ENCODE measurements around the gene PCDHGA1.

Gene PCDHGA1

DNA sequence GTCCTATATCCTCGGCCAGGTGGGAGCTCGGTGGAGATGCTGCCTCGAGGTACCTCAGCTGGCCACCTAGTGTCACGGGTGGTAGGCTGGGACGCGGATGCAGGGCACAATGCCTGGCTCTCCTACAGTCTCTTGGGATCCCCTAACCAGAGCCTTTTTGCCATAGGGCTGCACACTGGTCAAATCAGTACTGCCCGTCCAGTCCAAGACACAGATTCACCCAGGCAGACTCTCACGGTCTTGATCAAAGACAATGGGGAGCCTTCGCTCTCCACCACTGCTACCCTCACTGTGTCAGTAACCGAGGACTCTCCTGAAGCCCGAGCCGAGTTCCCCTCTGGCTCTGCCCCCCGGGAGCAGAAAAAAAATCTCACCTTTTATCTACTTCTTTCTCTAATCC, 147.5 kb downstream of the PCDHGA1 start:
- Histone ChIP-seq H3K4me3 (replicated peaks; ENCODE audit: low read depth, low read length) (no peak overlapping the region; the same call in 1 of the 2 replicates), H3K27me3 (replicated peaks; ENCODE audit: control insufficient read depth, insufficient read depth, low read length) (no peaks in the 10 kb centered on the region), H3K36me3 (ENCODE audit: control insufficient read depth, insufficient read depth, low read length) (no peaks in the 10 kb centered on the region)
- TF ChIP-seq, protein P1, sequence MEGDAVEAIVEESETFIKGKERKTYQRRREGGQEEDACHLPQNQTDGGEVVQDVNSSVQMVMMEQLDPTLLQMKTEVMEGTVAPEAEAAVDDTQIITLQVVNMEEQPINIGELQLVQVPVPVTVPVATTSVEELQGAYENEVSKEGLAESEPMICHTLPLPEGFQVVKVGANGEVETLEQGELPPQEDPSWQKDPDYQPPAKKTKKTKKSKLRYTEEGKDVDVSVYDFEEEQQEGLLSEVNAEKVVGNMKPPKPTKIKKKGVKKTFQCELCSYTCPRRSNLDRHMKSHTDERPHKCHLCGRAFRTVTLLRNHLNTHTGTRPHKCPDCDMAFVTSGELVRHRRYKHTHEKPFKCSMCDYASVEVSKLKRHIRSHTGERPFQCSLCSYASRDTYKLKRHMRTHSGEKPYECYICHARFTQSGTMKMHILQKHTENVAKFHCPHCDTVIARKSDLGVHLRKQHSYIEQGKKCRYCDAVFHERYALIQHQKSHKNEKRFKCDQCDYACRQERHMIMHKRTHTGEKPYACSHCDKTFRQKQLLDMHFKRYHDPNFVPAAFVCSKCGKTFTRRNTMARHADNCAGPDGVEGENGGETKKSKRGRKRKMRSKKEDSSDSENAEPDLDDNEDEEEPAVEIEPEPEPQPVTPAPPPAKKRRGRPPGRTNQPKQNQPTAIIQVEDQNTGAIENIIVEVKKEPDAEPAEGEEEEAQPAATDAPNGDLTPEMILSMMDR (IDR thresholded peaks at IDR 0.05; ENCODE audit: insufficient read depth, low read length, poor library complexity, severe bottlenecking): no peak
- no peak for DNase-seq (ENCODE audit: extremely low read depth, insufficient read length)

DNA sequence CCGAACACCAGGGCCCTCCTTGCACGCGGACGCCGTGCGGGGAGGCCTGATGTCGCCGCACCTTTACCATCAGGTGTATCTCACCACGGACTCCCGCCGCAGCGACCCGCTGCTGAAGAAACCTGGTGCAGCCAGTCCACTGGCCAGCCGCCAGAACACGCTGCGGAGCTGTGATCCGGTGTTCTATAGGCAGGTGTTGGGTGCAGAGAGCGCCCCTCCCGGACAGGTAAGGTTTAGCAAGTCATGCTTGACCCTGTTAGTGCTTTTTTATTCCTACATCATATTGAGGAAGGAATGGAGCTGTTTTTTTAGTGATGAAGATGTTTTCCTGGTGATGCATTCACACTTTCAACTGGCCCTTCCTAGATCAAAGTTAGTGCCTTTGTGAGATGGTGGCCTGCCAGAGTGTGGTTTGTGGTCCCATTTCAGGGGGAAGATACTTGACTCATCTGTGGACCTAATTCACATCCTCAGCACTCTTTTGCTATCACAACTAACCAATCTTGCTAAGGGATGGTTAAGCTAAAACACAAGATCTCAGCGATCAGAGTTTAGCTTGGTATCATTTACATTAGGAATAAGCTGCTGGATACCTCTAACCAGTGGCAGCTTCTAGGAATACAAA, 148.1 kb downstream of the PCDHGA1 start:
- Histone ChIP-seq H3K36me3 (ENCODE audit: control insufficient read depth, insufficient read depth, low read length) (no peaks in the 10 kb centered on the region), H3K27me3 (replicated peaks; ENCODE audit: control insufficient read depth, insufficient read depth, low read length) (no peaks in the 10 kb centered on the region), H3K4me3 (replicated peaks; ENCODE audit: low read depth, low read length) (no peak overlapping the region; the same call in 1 of the 2 replicates)
- DNase-seq (ENCODE audit: extremely low read depth, insufficient read length): no peak
- TF ChIP-seq, protein P1 (IDR thresholded peaks at IDR 0.05; ENCODE audit: insufficient read depth, low read length, poor library complexity, severe bottlenecking): peak; percentile 37

DNA sequence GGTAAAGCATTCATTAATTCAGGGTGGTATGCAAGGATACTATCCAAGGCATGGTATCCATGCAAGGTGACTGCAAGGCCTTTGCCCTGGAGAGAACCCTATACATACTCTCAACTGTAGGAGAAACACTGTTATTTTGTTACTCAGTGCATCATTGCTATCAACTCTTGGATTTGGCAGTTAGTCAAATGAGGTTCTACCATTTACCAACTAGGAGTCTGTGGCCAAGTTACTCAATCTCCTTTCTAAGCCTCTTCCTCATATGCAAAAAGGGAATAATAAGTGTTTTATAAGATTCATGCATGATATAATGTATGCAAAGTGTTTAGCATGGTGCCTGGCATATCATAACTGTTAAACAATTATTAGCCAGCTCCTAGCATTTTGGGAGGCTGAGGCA, 149.5 kb downstream of the PCDHGA1 start:
- TF ChIP-seq, protein P1 (IDR thresholded peaks at IDR 0.05; ENCODE audit: insufficient read depth, low read length, poor library complexity, severe bottlenecking): no peak
- Histone ChIP-seq H3K27me3 (replicated peaks; ENCODE audit: control insufficient read depth, insufficient read depth, low read length) (no peaks in the 10 kb centered on the region), H3K4me3 (replicated peaks; ENCODE audit: low read depth, low read length) (no peak overlapping the region), H3K36me3 (ENCODE audit: control insufficient read depth, insufficient read depth, low read length) (no peaks in the 10 kb centered on the region)
- DNase-seq (ENCODE audit: extremely low read depth, insufficient read length): no peak

DNA sequence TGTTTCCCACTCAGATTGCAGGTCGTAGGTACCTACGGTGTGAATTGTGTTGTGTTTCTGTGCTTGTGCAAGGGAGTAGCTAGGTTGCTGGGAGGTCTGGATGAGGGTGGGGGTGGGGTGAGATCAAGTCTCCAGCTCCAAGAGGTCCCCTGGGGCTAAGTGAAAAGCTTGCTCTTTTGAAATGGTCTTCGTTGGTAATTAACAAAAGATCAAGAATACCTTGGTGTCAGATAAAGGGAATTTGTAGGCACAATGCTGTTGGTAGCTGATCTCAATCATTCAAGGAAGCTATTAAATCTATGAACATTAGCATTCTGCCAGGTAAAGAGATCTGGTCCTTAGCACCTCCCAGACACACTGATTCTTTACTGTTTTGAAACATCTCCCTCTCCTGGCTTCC, 153.6 kb downstream of the PCDHGA1 start:
- peaks cover 2% of the 10 kb centered on the region; the same call in 1 of the 2 replicates for H3K36me3 ChIP-seq (ENCODE audit: control insufficient read depth, insufficient read depth, low read length)
- no peak for DNase-seq (ENCODE audit: extremely low read depth, insufficient read length)
- TF ChIP-seq, protein P1 (IDR thresholded peaks at IDR 0.05; ENCODE audit: insufficient read depth, low read length, poor library complexity, severe bottlenecking): no peak
- H3K27me3 ChIP-seq (replicated peaks; ENCODE audit: control insufficient read depth, insufficient read depth, low read length): no peaks in the 10 kb centered on the region
- H3K4me3 ChIP-seq (replicated peaks; ENCODE audit: low read depth, low read length): no peak overlapping the region

DNA sequence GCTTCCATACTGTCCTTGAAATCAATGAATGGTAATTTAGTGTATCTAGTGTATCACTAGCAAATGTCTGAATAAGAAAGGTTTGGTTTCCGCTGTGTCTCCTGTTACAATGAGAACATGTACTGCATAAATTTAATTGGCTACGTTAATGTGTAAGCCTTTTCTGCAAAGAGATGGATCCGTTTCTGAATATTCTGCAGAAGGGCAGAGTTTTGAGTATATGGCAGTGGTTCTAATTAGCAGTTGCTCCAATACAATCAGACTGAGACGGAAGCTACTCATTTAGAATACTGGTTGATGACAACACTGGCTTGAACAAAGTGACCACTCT, 154.0 kb downstream of the PCDHGA1 start:
- H3K4me3 ChIP-seq (replicated peaks; ENCODE audit: low read depth, low read length): no peak overlapping the region; the same call in 1 of the 2 replicates

More for the DNA sequence above, 154.0 kb downstream of the PCDHGA1 start:
- no peak for DNase-seq (ENCODE audit: extremely low read depth, insufficient read length)
- TF ChIP-seq, protein P1 (IDR thresholded peaks at IDR 0.05; ENCODE audit: insufficient read depth, low read length, poor library complexity, severe bottlenecking): no peak
- H3K27me3 ChIP-seq (replicated peaks; ENCODE audit: control insufficient read depth, insufficient read depth, low read length): no peaks in the 10 kb centered on the region
- H3K36me3 ChIP-seq (ENCODE audit: control insufficient read depth, insufficient read depth, low read length): peaks cover 2% of the 10 kb centered on the region; the same call in 1 of the 2 replicates
